Smooth muscle cell (in vitro differentiated cells): ENCODE results near the gene PCYT2. TPM values are rescaled to one million over a fixed set of nuclear protein-coding genes. Genes with fewer than 3 reads are reported as not detected.

ENCODE experiments used
- DNase-seq: peaks from one replicate; lab custom pipeline; 2025; ENCODE audit not compliant: unreplicated experiment; lab: John Stamatoyannopoulos, UW
- H2AFZ ChIP-seq: fragments of 200-600 bp; sonication (generic); 2 replicates; pipeline ENCODE4 v1.6.0; 2016; ENCODE audit warnings: antibody characterized with exemption, low read depth, mild to moderate bottlenecking
- H3F3A ChIP-seq: fragments of 200-600 bp; sonication (generic); 2 replicates; pipeline ENCODE4 v1.6.0; 2017; ENCODE audit warnings: antibody characterized with exemption, low read depth
- H3K27ac ChIP-seq: fragments of 200-600 bp; sonication (generic); 2 replicates; pipeline ENCODE4 v1.5.1; 2016; ENCODE audit warnings: low read depth, mild to moderate bottlenecking
- H3K27me3 ChIP-seq: fragments of 200-600 bp; sonication (generic); 2 replicates; pipeline ENCODE4 v1.6.1; 2016; ENCODE audit warnings: low read depth, mild to moderate bottlenecking
- H3K36me3 ChIP-seq: fragments of 200-600 bp; sonication (generic); 2 replicates; pipeline ENCODE4 v1.5.1; 2016; ENCODE audit warnings: low read depth
- H3K4me1 ChIP-seq: fragments of 200-600 bp; sonication (generic); 2 replicates; pipeline ENCODE4 v1.5.1; 2016; ENCODE audit warnings: low read depth
- H3K4me2 ChIP-seq: fragments of 200-600 bp; sonication (generic); 2 replicates; pipeline ENCODE4 v1.6.0; 2016; ENCODE audit warnings: mild to moderate bottlenecking
- H3K4me3 ChIP-seq: fragments of 200-600 bp; sonication (generic); 2 replicates; pipeline ENCODE4 v1.5.1; 2016; ENCODE audit warnings: mild to moderate bottlenecking
- H3K79me2 ChIP-seq: fragments of 200-600 bp; sonication (generic); 2 replicates; pipeline ENCODE4 v1.6.0; 2016; ENCODE audit warnings: low read depth, mild to moderate bottlenecking
- H3K9ac ChIP-seq: fragments of 200-600 bp; sonication (generic); 2 replicates; pipeline ENCODE4 v1.6.0; 2016; ENCODE audit warnings: low read depth
- H3K9me3 ChIP-seq: fragments of 200-600 bp; sonication (generic); replicated peaks from 2 replicates; pipeline ENCODE4 v1.5.1; 2016; ENCODE audit warnings: low read depth
- H4K20me1 ChIP-seq: fragments of 200-600 bp; sonication (generic); 2 replicates; pipeline ENCODE4 v1.6.0; 2016; ENCODE audit warnings: low read depth
- WGBS: methylation state at CpG from one replicate; pipeline ENCODE4 v1.1.7; 2016; ENCODE audit warnings: low lambda C conversion rate; 5-methylcytosine and 5-hydroxymethylcytosine counted together
- polyA plus RNA-seq: library from polyadenylated mRNA; unstranded; fragments of >200 nt; fragmentation: Nextera tagmentation; extraction: Ambion mirVana; gene quantifications from 2 replicates; pipeline ENCODE4 v1.2.1, GENCODE V29; 2016
- total RNA-seq: library from RNA; depleted of rRNA; stranded (reverse); fragments of >200 nt; gene quantifications from 2 replicates; pipeline ENCODE4 v1.2.3, GENCODE V29; 2014
- TF ChIP-seq, protein P1 (sequence below): fragments of 200-600 bp; sonication (generic); IDR thresholded peaks from 2 replicates; pipeline ENCODE4 v1.5.1; 2017; ENCODE audit warnings: borderline replicate concordance, mild to moderate bottlenecking, antibody characterized with exemption; ENCODE audit not compliant: insufficient read depth, poor library complexity, severe bottlenecking

PCYT2 gene
- total and polyA plus RNA-seq, 2 experiments from 2014 or later, result 11.4 to 50.6 TPM

DNA sequence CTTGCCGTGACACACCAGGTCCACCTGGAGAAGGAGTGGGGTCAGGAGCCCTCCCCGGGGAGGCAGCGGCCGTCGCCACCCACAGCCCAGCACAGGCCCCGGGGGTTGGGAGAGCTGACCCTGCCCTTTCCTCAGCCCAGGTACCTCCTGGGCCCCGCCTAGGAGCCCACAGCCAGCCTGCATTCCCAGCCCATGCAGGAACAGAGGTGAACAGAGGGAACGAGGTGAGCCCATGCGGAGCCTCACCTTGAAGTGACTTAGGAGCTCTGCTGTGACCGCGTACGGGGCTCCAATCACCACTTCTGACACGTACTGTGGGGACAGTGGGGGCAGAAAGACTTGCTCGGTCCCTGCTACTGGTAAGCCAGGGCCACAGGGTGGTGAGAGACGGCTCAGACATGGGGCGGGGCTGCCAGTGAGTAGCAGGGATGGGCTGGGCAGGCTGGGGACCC, 5.7 kb downstream of the PCYT2 start:
- Histone ChIP-seq H3K9ac (no peak overlapping the region), H3F3A (no peaks in the 10 kb centered on the region), H3K4me2 (no peak overlapping the region), H3K9me3 (no peaks in the 10 kb centered on the region), H3K36me3 (no peaks in the 10 kb centered on the region), H3K4me3 (no peak overlapping the region), H3K27me3 (no peaks in the 10 kb centered on the region), H2AFZ (no peak overlapping the region), H3K79me2 (peaks cover 6% of the 10 kb centered on the region), H3K27ac (no peak overlapping the region), H3K4me1 (peaks cover 6% of the 10 kb centered on the region), H4K20me1 (peaks cover 17% of the 10 kb centered on the region)
- TF ChIP-seq, protein P1, sequence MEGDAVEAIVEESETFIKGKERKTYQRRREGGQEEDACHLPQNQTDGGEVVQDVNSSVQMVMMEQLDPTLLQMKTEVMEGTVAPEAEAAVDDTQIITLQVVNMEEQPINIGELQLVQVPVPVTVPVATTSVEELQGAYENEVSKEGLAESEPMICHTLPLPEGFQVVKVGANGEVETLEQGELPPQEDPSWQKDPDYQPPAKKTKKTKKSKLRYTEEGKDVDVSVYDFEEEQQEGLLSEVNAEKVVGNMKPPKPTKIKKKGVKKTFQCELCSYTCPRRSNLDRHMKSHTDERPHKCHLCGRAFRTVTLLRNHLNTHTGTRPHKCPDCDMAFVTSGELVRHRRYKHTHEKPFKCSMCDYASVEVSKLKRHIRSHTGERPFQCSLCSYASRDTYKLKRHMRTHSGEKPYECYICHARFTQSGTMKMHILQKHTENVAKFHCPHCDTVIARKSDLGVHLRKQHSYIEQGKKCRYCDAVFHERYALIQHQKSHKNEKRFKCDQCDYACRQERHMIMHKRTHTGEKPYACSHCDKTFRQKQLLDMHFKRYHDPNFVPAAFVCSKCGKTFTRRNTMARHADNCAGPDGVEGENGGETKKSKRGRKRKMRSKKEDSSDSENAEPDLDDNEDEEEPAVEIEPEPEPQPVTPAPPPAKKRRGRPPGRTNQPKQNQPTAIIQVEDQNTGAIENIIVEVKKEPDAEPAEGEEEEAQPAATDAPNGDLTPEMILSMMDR, result no peak
- no peak for DNase-seq
- 96% methylated on average over 16 of the region's 16 CpGs for WGBS

DNA sequence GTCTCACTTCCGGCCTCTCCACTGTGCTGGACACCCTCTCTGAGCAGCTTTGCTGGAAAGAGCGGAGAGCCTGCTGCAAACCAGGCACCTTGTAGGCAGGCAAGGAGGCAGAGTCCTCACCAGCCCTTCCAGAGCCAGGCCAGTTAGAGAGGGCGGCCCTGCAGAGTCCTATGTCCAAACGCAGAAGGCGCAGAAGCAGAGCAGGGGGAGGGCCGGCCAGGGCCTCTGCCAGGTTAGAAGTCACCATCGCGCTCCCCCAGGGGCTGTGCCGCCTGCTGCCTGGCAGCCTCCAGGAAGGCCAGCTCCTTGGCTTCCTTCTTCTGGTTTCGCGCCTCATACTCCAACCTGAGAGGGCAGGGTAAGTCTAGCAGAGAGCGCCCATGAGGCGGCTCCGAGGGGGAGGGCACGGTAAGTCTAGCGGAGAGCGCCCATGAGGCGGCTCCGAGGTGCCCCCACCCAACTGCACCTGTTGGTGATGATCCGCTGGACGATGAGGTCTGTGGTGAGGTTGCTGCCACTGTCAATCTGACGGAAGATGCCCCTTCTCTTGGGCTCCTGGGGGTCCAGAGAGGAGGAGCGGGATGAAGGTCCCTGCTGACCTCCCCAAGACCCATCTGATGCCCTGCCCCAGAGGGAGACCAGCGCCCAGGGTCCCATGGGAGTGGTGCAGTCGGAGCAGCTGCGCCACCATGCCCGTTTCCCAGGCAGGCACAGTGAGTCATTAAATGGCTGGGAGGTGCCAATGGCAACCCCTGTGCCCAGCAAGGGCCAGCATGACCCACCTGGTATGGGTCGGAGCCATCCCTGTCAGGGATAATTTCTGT, 6.4 kb downstream of the PCYT2 start:
- no peak overlapping the region for H3K4me3 ChIP-seq
- H3K4me2 ChIP-seq, result no peak overlapping the region
- peaks cover 2% of the 10 kb centered on the region for H3F3A ChIP-seq
- no peak overlapping the region for H3K9ac ChIP-seq
- H2AFZ ChIP-seq, result no peak overlapping the region
- H3K9me3 ChIP-seq, result no peaks in the 10 kb centered on the region
- no peak for DNase-seq
- TF ChIP-seq, protein P1, result no peak
- H3K27ac ChIP-seq, result no peak overlapping the region
- H3K79me2 ChIP-seq, result no peaks in the 10 kb centered on the region
- H4K20me1 ChIP-seq, result peaks cover 17% of the 10 kb centered on the region
- H3K4me1 ChIP-seq, result peaks cover 3% of the 10 kb centered on the region
- WGBS, result 97% methylated on average over 26 of the region's 28 CpGs
- H3K27me3 ChIP-seq, result no peaks in the 10 kb centered on the region
- no peaks in the 10 kb centered on the region for H3K36me3 ChIP-seq

DNA sequence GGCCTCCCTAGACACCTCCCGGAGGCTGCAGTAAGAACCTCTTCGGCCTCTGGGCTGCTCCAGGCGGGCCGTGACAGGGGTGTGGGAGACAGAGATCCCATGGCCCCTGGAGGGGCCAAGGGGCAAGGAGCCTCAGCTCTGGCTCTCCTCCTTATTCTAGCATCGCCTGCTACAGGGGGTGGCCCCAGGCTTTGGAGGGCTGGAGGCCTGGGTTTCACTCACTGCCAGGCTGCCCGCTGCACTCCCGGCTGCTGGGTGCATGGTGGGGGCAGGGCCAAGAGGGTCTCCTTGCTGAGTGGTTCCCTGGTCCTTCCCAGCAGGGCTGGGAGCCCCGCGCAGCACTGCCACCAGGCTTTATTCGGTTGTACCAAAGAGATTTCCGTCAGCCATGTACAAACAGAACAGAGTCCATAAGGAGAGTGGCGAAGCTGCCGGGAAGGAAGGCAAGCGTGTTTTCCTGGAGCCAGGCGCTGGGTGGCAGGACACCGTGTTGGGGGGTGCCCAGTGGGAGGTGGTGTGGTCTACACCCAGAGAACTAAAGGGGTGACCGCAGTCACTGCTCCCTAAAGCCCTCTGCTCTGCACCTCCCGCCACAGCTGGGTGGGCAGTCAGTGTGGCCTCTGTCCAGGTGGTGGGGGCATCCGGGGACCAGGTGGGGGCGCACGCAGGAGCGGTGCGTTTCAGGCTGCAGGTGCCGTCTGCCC, 7.2 kb downstream of the PCYT2 start:
- Histone ChIP-seq H3K27me3 (no peaks in the 10 kb centered on the region), H4K20me1 (peaks cover 16% of the 10 kb centered on the region), H3K36me3 (no peaks in the 10 kb centered on the region), H3K4me2 (no peak overlapping the region), H3K79me2 (no peaks in the 10 kb centered on the region), H3K4me3 (no peak overlapping the region), H3K4me1 (peaks cover 3% of the 10 kb centered on the region), H3K9me3 (no peaks in the 10 kb centered on the region), H3K27ac (no peak overlapping the region), H3F3A (peaks cover 8% of the 10 kb centered on the region), H2AFZ (no peak overlapping the region), H3K9ac (no peak overlapping the region)
- 94% methylated on average over 24 of the region's 24 CpGs for WGBS
- no peak for DNase-seq
- TF ChIP-seq, protein P1, result no peak
